HUES48 (cell line): ENCODE measurements around the gene UFD1.

ENCODE experiments used
- H3K27ac ChIP-seq: one replicate; pipeline ENCODE4 v1.7.0; 2013; ENCODE audit warnings: low read depth, low read length, inconsistent platforms
- H3K27me3 ChIP-seq: 2 replicates; pipeline ENCODE4 v1.6.1; 2013; ENCODE audit warnings: mild to moderate bottlenecking, low read length; ENCODE audit not compliant: control insufficient read depth, insufficient read depth
- H3K36me3 ChIP-seq: 2 replicates; pipeline ENCODE4 v1.6.1; 2013; ENCODE audit warnings: low read length; ENCODE audit not compliant: control insufficient read depth, insufficient read depth
- H3K4me1 ChIP-seq: 2 replicates; pipeline ENCODE4 v1.6.1; 2013; ENCODE audit warnings: mild to moderate bottlenecking, low read length; ENCODE audit not compliant: control insufficient read depth, insufficient read depth
- H3K4me3 ChIP-seq: 2 replicates; pipeline ENCODE4 v1.5.1; 2013; ENCODE audit warnings: mild to moderate bottlenecking, low read depth, low read length
- H3K9ac ChIP-seq: 2 replicates; pipeline ENCODE4 v1.6.1; 2013; ENCODE audit warnings: mild to moderate bottlenecking, low read depth, low read length, moderate library complexity
- H3K9me3 ChIP-seq: 2 replicates; pipeline ENCODE4 v1.6.1; 2013; ENCODE audit warnings: low read length; ENCODE audit not compliant: control insufficient read depth, insufficient read depth

Gene UFD1

DNA sequence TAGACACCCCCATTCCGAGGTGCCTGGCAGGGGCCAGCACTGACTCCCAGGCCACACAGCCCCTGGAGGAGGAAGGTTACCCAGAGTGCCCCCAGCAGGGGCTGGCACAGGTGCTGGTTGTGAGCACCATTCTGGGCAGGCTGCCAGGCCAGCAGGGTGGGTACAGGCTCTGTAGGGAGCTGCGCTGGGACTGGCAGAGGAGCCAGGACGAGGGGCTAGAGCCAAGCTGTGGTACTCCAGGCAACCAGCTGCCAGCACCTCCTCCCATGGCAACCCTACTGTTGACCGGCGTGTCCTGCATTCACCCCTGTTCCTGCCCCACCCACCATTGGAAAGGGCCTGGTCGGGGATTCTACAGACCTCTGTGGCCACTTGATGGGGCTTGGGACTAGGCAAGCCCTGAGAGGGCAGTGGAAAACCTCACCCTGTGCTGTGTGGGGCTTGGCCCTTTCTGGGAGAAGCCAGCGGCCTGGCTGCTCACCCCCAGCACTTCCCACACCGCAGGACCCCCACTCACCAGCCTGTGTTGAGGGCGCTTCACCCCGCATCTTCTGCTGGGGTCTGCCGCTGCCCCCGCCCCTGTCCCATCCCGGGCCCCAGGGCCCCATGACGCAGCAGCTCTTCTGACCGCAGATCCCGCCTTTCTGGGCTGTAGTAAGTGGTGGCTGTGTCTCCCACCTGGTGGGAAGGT, 43.3 kb upstream of the UFD1 start:
- Histone ChIP-seq H3K27ac (no peak overlapping the region), H3K9ac (no peak overlapping the region), H3K4me1 (no peaks in the 10 kb centered on the region; the same call in 1 of the 2 replicates), H3K36me3 (peaks cover 20% of the 10 kb centered on the region), H3K9me3 (no peaks in the 10 kb centered on the region), H3K27me3 (peaks cover 47% of the 10 kb centered on the region), H3K4me3 (peak overlapping the region; percentile 63; the same call in 1 of the 2 replicates)

DNA sequence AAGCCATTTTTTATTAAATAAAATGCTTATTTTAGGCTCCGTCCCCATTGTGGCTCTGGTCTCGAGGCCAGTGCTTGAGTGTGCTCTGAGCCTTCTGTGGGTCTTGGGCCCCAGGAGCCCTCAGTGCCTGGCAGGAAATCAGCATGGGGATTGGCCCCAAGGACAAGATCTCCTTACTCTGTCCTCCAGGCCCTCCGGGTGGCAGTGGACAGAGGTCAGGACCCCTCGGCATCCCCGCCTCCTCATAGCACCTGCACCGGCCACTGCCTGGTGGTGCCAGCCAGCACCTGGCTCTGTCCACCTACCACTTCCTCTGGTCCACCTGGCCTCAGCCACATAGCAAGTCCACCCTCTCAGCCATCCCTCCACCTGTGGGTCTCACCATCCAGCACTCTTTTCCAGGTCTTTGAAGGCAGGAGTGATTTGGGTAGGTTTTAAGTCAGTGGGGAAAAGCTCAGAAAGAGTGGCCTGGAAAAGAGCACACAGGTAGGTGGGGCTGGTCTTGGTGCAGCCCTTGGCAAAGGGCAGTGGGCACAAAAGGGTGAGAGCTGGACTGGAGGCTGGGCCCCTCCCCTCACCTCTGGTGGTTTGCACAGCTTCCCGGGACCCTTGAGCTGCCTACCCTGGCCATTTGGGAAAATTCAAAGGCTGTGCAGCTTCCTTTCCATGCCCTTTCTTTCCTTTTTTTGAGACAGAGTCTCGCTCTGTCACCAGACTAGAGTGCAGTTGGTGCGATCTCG, 41.7 kb upstream of the UFD1 start:
- peaks cover 22% of the 10 kb centered on the region for H3K36me3 ChIP-seq
- peaks cover 39% of the 10 kb centered on the region for H3K27me3 ChIP-seq
- no peak overlapping the region for H3K27ac ChIP-seq
- no peaks in the 10 kb centered on the region for H3K9me3 ChIP-seq
- no peak overlapping the region for H3K4me3 ChIP-seq
- H3K4me1 ChIP-seq = no peaks in the 10 kb centered on the region; the same call in 1 of the 2 replicates
- H3K9ac ChIP-seq = no peak overlapping the region

DNA sequence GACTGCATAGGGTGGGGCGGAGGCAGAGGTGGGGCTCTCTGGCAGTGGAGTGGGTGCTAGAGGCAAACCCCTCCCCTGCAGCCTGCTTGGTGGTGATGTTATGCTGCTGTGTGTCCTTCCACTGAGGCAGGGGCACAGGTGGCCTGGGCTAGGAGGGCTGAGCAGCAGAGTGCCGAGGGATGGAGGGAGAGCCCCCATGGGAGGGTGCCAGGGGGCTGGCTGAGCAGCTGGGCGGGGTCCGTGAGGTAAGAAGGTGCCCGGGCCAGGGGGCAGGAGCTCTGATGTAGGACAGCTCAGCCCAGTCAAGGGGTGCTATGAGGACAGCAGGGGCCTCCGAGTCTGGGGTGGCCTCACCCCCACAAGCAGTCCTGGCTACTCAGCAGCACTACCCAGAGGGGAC, 41.0 kb upstream of the UFD1 start:
- Histone ChIP-seq H3K9ac (no peak overlapping the region), H3K9me3 (no peaks in the 10 kb centered on the region), H3K27ac (no peak overlapping the region), H3K4me3 (no peak overlapping the region), H3K4me1 (no peaks in the 10 kb centered on the region; the same call in 1 of the 2 replicates), H3K36me3 (peaks cover 29% of the 10 kb centered on the region), H3K27me3 (peaks cover 32% of the 10 kb centered on the region)

DNA sequence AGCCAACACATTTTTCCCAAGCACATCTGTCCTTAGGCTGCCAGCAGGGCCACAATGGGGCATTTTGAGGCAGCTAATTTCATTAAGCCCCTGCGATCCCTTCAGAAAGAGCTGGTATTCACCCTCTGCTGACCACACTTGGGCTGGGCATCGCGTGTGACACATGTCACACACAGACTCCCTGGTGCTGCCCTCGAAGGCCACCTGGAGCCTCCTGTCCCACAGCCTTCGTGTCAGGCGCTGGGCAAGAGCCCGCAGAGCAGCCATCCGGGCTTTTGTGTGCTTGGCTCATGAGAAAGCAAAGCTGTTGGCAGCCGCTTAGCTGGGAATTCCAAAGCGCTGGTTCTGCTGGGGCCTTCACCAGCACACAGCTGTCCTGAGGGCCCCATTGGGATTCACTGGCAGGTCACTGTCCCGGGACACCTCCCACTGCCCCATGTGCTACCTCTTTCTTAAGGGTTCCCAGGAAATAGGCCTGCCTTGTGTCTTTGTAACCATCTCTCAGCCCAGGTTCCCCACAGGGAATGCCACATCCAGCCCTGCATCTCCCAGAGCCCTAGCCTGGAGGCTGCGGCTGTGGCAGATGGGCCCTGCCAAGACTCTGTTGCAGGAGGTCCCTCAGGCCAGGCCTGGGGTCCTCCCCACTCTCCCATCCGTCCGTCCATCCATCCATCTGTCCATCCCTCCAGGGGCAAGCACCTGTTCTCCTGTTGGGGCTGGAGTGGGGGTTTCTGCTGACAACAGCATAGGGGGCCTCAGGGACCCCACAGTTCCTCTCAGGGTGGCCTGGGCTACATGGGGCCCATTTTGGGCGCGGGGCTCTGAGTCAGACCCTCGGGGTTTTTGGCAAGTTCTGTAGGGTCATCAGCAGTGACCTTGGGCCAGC, 40.3 kb upstream of the UFD1 start:
- peaks cover 35% of the 10 kb centered on the region for H3K36me3 ChIP-seq

DNA sequence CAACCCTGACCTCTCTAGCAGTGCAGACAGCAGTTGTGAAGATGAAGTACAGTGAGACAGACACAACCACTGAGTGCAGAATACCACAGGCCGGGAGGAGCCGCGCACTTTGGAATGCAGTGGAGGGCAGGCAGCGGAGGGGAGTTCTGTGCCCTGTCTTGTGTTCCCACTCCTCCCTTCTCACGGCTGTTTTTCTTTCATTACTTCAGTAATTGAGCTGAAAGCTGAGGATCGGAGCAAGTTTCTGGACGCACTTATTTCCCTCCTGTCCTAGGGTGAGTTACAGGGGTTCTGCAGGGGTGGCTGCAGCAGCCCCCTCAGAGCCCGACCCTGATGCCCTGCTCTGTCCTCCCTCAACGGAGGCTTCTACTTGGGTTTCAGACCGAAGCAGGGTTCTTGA, 39.6 kb upstream of the UFD1 start:
- H3K4me1 ChIP-seq = no peaks in the 10 kb centered on the region
- no peak overlapping the region for H3K9ac ChIP-seq
- peaks cover 42% of the 10 kb centered on the region for H3K36me3 ChIP-seq
- no peaks in the 10 kb centered on the region for H3K9me3 ChIP-seq
- no peak overlapping the region for H3K27ac ChIP-seq
- H3K4me3 ChIP-seq = no peak overlapping the region
- H3K27me3 ChIP-seq = peaks cover 23% of the 10 kb centered on the region

More for the DNA sequence above, 40.3 kb upstream of the UFD1 start:
- H3K4me1 ChIP-seq = no peaks in the 10 kb centered on the region; the same call in 1 of the 2 replicates
- no peaks in the 10 kb centered on the region for H3K9me3 ChIP-seq
- no peak overlapping the region for H3K9ac ChIP-seq
- no peak overlapping the region for H3K27ac ChIP-seq
- peaks cover 29% of the 10 kb centered on the region for H3K27me3 ChIP-seq
- H3K4me3 ChIP-seq = no peak overlapping the region

DNA sequence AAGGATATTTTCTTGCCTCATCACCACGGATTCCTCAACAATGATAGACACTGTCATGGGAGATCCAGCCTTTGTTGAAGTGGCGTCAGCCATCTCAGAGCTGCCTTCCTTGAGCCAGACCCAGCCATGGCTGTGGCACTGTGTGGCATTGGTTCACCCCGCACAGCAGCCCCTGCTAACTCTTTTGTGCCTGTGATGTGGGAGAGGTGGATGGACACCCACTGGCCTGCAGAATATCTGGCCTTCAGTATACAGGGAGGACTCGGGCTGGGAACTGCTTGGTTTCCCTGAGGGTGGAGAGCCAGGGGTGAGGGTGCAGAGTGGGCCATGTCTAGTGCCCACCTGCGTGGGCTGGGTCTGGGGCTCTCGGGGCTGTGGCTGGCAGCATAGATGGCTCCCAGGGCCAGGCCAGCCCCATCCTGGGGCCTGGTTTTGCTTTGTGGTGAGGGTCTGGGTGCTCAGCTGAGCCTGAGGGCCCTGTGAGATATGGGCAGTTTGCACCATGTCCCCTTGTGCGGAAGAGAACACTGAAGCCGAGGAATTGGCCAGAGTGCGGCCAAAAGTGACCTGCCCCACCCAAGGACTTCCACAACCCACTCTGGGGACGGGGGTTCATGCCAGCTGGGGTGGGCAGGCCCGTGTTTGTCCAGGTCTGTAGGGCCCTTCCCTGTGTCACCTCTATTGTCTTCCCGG, 39.1 kb upstream of the UFD1 start:
- peaks cover 48% of the 10 kb centered on the region for H3K36me3 ChIP-seq
- no peak overlapping the region for H3K9ac ChIP-seq

DNA sequence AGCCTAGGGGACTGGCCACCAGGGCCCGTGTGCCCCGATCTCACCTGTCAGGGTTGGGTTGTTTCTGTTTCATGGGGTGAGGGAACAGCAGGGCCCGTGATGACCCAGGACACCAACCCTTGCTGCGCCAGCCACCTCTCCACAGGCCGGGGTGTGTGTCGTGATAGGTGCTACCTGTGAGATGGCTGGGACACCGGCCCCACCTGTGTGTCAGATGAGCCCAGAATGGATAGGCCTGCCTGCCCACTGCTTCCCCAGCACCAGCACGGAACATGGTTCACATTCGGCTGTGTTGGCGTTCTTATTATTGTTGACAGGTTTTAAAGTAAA, 38.1 kb upstream of the UFD1 start:
- Histone ChIP-seq H3K27me3 (peaks cover 8% of the 10 kb centered on the region), H3K36me3 (peaks cover 55% of the 10 kb centered on the region), H3K4me1 (no peaks in the 10 kb centered on the region), H3K9ac (no peak overlapping the region), H3K9me3 (no peaks in the 10 kb centered on the region), H3K4me3 (no peak overlapping the region), H3K27ac (no peak overlapping the region)

More for the DNA sequence above, 39.1 kb upstream of the UFD1 start:
- Histone ChIP-seq H3K4me1 (no peaks in the 10 kb centered on the region), H3K9me3 (no peaks in the 10 kb centered on the region), H3K27ac (no peak overlapping the region), H3K27me3 (peaks cover 17% of the 10 kb centered on the region), H3K4me3 (no peak overlapping the region)

DNA sequence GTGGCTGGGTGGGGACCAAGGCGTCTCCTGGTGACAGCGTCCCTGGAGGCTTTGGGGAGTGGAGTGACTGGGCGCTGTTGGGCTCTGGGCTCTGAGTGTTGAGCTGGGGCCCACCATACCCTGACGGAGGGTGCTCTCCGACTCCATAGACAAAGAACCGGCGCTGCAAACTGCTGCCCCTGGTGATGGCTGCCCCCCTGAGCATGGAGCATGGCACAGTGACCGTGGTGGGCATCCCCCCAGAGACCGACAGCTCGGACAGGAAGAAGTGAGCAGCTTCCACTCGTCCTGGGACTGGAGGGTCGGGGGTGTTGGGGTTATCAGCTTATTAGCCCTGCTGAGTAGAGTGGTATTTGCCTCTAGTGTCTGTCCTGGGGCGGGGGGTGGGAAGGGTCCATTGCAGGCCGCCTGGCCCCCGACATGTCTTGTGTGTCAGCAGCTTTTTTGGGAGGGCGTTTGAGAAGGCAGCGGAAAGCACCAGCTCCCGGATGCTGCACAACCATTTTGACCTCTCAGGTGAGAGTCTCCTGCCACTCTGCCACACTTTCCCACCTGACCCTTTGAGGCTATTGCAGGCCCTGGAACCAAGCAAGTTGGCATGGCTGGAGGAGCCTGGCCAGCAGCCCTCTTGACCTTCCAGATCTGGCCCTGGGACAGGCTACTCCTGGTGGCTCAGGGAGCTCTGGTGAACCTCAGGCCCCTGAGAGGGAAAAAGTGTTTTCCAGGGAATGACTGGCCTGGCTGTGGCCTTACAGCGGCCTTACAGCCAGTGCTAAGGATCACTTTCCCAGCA, 37.6 kb upstream of the UFD1 start:
- H3K27me3 ChIP-seq = peaks cover 3% of the 10 kb centered on the region; the same call in 1 of the 2 replicates
- H3K36me3 ChIP-seq = peaks cover 61% of the 10 kb centered on the region
- H3K9me3 ChIP-seq = no peaks in the 10 kb centered on the region
- H3K9ac ChIP-seq = no peak overlapping the region
- no peak overlapping the region for H3K4me3 ChIP-seq
- no peaks in the 10 kb centered on the region for H3K4me1 ChIP-seq
- H3K27ac ChIP-seq = no peak overlapping the region

DNA sequence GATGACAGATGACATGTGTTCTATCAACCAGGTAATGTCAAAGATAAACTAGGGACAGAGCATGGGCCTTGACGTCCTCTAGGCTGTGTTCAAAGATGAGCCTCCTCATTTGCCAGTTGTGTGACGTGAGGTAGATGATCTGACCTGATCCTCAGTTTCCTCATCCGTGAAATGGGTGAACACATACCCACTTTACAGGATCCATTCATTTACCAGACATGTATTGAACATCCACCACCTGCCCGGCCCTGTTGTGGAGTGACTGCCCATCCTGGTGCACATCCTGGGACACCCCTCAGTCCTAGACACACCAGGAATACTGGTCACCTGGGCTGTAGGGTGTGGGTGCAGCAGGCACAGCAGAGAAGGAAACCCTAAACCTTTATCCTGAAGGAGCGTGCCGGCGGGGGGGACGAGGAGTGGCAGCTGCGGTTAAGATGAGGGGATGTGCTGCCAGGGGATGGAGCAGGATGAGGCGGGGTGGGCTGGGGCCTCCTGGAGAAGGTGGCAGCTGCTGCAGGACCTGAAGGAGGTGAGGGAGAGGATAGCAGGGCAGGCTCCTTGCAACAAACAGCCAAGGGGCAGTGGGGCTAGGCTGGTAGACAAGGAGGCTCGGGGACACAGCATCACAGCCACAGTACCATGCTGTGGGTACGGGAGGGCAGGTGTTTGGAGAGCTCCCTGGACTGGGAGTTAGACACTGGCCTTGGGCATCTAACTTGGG, 36.8 kb upstream of the UFD1 start:
- H3K4me3 ChIP-seq = no peak overlapping the region
- H3K27ac ChIP-seq = no peak overlapping the region
- H3K9me3 ChIP-seq = no peaks in the 10 kb centered on the region
- H3K36me3 ChIP-seq = peaks cover 65% of the 10 kb centered on the region
- no peaks in the 10 kb centered on the region for H3K4me1 ChIP-seq
- no peak overlapping the region for H3K9ac ChIP-seq
- H3K27me3 ChIP-seq = no peaks in the 10 kb centered on the region; the same call in 1 of the 2 replicates
